Activated naive CD8-positive, alpha-beta T cell treated with anti-CD3 and anti-CD28 coated beads, Interleukin-2, amount 10 ng/mL, durations not matched to agents 7 days and 5 days (primary cell): Measurements from ENCODE around the gene YEATS4. TPM values are rescaled to one million over a fixed set of nuclear protein-coding genes. Genes with fewer than 3 reads are reported as not detected.
"Not testable (repeated sequence)": the region's sequence is repeated elsewhere in the genome, so short reads cannot be mapped to it uniquely, and the experiment has no call there.

Experiments
- ATAC-seq: fragments of 150-1000 bp; cut with Tn5 transposase; one replicate; pipeline ENCODE4 v1.10.0; 2021; ENCODE audit warnings: low read depth, moderate library complexity
- POLR2A ChIA-PET: fragments of 350-600 bp; sonication (Branson Sonifier 250); formaldehyde crosslinking; loops from one replicate; lab custom pipeline; 2021; ENCODE audit warnings: antibody characterized with exemption; lab: Charles Lee
- DNase-seq: peaks from one replicate; pipeline ENCODE4 v3.0.0; 2021
- H3K27ac Mint-ChIP-seq: one replicate; pipeline ENCODE4 v1.8.0; 2022; ENCODE audit warnings: mild to moderate bottlenecking, mixed read lengths
- H3K27me3 Mint-ChIP-seq: one replicate; pipeline ENCODE4 v1.8.0; 2022; ENCODE audit warnings: mild to moderate bottlenecking, moderate library complexity, mixed read lengths
- H3K36me3 Mint-ChIP-seq: one replicate; pipeline ENCODE4 v1.8.0; 2021; ENCODE audit warnings: mild to moderate bottlenecking, mixed read lengths
- H3K4me1 Mint-ChIP-seq: one replicate; pipeline ENCODE4 v1.8.0; 2021; ENCODE audit warnings: mixed read lengths
- H3K4me3 Mint-ChIP-seq: one replicate; pipeline ENCODE4 v1.8.0; 2022; ENCODE audit warnings: mild to moderate bottlenecking, moderate library complexity, mixed read lengths
- H3K9me3 Mint-ChIP-seq: one replicate; pipeline ENCODE4 v1.8.0; 2021; ENCODE audit warnings: mixed read lengths
- total RNA-seq, 2 experiments: library from RNA; stranded (reverse); gene quantifications; one replicate each; pipeline ENCODE4 v1.2.3, GENCODE V29; 2021

The YEATS4 gene
- 10 to 100 TPM; 32.8 to 42.6 TPM for total RNA-seq

DNA sequence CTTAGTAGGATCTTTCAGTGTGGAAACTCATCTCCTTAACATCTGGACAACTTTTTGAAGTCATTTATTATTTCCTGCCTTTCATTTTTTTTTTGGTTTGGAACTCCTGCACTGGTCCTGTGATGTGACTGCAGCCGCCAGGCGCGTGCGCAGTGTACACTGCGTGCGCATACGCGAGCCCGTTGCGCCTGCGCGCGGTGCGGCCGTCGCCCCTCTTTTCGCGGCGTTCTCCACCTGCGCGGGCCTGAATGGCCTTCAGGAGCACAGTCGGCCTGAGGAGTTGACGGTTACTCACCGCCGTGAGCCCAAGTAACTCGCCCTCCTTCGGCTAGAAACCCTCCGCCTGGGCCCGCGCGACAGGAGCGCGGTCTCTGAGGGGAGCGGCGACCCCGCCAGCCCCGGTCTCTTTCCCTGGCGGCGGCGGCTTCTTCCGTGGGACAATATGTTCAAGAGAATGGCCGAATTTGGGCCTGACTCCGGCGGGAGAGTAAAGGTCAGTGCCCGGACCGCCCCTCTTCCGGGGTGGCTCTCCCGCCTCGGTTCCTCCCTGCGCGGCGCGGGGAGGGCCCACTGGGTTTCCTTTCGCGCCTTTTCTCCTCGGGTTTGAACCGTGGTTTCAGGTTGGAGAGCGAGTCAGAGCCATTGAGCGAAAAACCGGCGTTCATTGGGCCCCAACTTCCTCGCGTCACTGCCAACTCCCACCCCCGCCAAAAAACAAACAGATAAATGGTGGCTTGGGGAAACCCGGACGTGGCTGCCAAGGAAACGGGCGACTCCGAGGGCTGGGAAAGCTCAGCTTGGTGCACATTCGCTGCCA lies at the start of gene YEATS4:
YEATS4 (plus strand) TSS at position 213 of the 817 bp plus-strand sequence; CDS start at position 443, 230 bp downstream.
- Mint-ChIP-seq H3K36me3 (peaks cover 15% of the 10 kb centered on the region), H3K9me3 (no peaks in the 10 kb centered on the region), H3K27ac (peak within 1 kb of the TSS; percentile 94), H3K4me3 (peak within 1 kb of the TSS; percentile 85), H3K27me3 (no peaks in the 10 kb centered on the region), H3K4me1 (peaks cover 20% of the 10 kb centered on the region)
- peak; percentile 89 for DNase-seq
- peak; percentile 88 for ATAC-seq
- POLR2A ChIA-PET: interaction anchor here (0.8 to 1.5 kb wide), 7 partner anchors 10 to 379 kb away, joined by 3 to 15 read pairs (median 5); partner anchors contain the start of genes CCT2, FRS2 and RAB3IP

DNA sequence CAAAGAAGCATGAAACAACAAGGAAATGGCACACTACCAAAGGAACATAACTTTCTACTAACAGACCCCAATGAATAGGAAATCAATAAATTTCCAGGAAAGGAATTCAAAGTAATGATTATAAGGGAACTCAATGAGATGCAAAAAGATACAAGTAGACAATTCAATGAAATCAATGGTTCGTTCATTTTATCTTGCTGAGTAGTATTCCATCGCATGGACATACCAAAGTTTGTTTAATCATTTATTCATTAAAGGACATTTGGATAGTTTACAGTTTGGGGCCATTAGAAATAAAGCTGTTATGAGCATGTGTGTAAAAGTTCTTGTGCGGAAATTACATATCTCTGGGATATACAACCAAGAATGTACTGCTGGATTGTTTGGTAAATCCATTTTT lies 46.3 kb upstream of the YEATS4 start:
- POLR2A ChIA-PET: no interaction called here
- peaks cover 7% of the 10 kb centered on the region for H3K9me3 Mint-ChIP-seq
- ATAC-seq (no peak), DNase-seq (no peak)
- H3K27me3 Mint-ChIP-seq: peaks cover 2% of the 10 kb centered on the region
- no peak overlapping the region for H3K4me3 Mint-ChIP-seq
- H3K36me3 Mint-ChIP-seq: no peaks in the 10 kb centered on the region
- H3K27ac Mint-ChIP-seq: no peak overlapping the region
- H3K4me1 Mint-ChIP-seq: no peaks in the 10 kb centered on the region

DNA sequence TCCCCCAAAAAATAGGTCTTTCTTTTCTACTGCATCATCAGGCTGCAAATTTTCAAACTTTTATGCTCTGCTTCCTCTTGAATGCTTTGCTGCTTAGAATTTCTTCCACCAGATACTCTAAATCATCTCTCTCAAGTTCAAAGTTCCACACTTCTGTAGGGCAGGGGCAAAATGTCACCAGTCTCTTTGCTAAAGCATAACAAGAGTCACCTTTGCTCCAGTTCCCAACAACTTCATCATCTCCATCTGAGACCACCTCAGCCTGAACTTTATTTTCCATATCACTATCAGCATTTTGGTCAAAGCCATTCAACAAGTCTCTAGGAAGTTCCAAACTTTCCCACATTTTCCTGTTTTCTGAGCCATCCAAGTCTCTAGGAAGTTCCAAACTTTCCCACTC lies 42.8 kb upstream of the YEATS4 start:
- H3K4me3 Mint-ChIP-seq, POLR2A ChIA-PET: not testable (repeated sequence)

DNA sequence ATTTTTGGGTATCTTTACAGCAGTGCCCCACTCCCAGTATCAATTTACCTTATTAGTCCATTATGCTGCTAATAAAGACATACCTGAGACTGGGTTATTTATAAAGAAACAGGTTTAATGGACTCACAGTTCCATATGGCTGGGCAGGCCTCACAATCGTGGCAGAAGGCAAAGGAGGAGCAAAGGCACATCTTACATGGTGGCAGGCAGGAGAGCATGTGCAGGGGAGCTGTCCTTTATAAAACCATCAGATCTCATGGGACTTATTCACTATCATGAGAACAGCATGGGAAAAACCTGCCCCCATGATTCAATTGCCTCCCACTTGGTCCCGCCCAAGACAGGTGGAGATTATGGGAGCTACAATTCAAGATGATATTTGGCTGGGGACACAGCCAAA lies 42.3 kb upstream of the YEATS4 start:
- H3K27ac Mint-ChIP-seq, H3K36me3 Mint-ChIP-seq, DNase-seq, ATAC-seq, H3K4me1 Mint-ChIP-seq, POLR2A ChIA-PET, H3K4me3 Mint-ChIP-seq: not testable (repeated sequence)
- H3K9me3 Mint-ChIP-seq: peaks cover 16% of the 10 kb centered on the region
- peaks cover 16% of the 10 kb centered on the region for H3K27me3 Mint-ChIP-seq

More for the DNA sequence above, 42.8 kb upstream of the YEATS4 start:
- Mint-ChIP-seq H3K9me3 (peaks cover 16% of the 10 kb centered on the region), H3K27me3 (peaks cover 16% of the 10 kb centered on the region)
- not testable (repeated sequence) for H3K36me3 Mint-ChIP-seq, DNase-seq, H3K4me1 Mint-ChIP-seq, H3K27ac Mint-ChIP-seq, ATAC-seq

DNA sequence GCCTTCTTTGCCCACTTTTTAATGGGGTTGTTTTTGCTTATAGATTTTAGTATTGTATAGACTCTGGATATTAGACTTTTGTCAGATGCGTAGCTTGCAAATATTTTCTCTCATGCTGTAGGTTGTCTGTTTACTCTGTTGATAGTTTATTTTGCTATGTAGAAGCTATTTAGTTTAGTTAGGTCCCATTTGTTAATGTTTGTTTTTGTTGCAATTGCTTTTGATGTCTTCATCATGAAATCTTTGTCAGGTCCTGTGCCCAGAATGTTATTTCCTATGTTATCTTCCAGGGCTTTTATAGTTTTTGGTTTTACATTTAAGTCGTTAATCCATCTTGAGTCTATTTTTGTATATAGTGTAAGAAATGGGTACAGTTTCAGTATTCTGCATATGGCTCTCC lies 41.3 kb upstream of the YEATS4 start:
- Mint-ChIP-seq H3K27ac (no peak overlapping the region), H3K27me3 (peaks cover 16% of the 10 kb centered on the region), H3K36me3 (peaks cover 6% of the 10 kb centered on the region), H3K9me3 (peaks cover 17% of the 10 kb centered on the region), H3K4me3 (no peak overlapping the region), H3K4me1 (no peaks in the 10 kb centered on the region)
- ATAC-seq: no peak
- no peak for DNase-seq
- POLR2A ChIA-PET: no interaction called here

DNA sequence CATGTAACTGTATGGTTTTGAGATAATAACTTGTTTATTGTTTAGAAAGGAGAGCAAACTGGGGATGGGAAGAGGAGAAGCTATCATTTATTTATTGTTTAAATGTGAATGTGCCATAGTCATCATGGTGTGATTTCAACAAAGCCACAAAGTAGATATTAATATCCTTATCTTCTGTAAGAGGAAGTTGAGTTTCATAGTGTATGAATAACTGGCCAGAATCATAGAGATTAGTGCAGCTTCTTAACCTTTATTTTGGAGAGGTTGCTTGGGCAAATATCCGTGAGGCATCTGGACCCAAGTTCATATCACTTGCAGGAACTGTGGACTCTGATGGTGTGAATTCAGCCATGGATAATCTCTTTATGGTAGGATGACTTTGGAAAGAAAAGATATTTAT lies 38.2 kb upstream of the YEATS4 start:
- Mint-ChIP-seq H3K4me1 (peaks cover 4% of the 10 kb centered on the region), H3K36me3 (peaks cover 8% of the 10 kb centered on the region), H3K4me3 (no peak overlapping the region), H3K27ac (no peak overlapping the region), H3K9me3 (peaks cover 17% of the 10 kb centered on the region), H3K27me3 (peaks cover 14% of the 10 kb centered on the region)
- ATAC-seq (no peak), DNase-seq (no peak)
- POLR2A ChIA-PET: interaction anchor here (0.9 kb wide), 1 partner anchor 9 kb away, joined by 3 read pairs; no protein-coding TSS in a partner anchor

DNA sequence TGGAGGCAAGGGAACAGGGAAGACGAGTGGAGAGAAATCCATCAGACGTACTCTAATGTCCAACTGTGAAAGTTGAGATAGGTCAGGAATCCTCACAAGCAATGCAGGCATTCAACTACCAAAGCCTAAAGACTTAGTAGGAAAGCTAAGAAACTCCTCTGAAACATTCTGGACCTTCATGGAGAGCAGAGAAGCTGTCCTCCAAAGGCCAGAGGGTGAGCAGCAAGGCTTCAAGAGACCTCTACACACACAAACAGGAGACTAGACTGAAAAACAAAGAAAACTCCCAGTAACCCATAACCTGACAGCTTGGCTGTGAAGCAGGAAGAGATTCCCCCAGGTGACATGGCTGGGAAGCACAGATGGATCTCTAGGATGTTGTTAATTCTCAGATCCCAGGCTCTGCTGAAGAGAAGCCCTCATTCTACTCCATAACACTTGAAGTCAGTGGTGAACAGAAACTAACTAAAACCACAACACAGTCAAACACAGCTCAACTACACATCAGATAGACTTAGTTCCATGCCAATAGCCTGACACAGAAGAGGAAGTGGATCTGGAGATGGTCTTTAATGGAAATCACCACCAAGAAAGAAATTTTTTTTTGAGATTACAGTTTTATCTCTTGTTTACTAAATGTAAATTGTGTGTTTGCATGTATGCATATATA lies 34.6 kb upstream of the YEATS4 start:
- ATAC-seq: peak; percentile 42
- H3K4me1 Mint-ChIP-seq: peaks cover 12% of the 10 kb centered on the region
- peaks cover 7% of the 10 kb centered on the region for H3K9me3 Mint-ChIP-seq
- H3K27me3 Mint-ChIP-seq: peaks cover 12% of the 10 kb centered on the region
- H3K4me3 Mint-ChIP-seq: peak overlapping the region; percentile 24
- no peak for DNase-seq
- POLR2A ChIA-PET: no interaction called here
- H3K36me3 Mint-ChIP-seq: peaks cover 13% of the 10 kb centered on the region
- no peak overlapping the region for H3K27ac Mint-ChIP-seq

DNA sequence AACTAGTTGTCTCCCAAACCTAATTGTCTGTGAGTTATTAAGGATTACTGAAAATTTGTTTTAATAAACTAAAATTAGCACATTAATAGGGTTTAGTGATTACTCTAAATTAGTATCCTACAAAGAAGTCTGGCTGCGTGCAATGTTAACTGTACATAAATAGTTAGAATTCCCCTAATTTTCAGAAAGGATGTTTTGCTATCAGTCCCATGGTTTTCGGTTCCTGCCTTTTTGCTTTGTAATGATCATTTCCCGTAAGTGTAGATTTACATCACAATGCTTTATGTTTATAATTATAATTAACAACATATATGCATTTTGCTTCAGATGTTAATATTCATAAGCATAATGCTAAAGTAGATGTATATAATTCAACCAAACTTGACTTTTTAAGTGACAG lies 31.1 kb upstream of the YEATS4 start:
- POLR2A ChIA-PET: no interaction called here
- Mint-ChIP-seq H3K27me3 (peaks cover 1% of the 10 kb centered on the region), H3K36me3 (peaks cover 7% of the 10 kb centered on the region), H3K9me3 (no peaks in the 10 kb centered on the region), H3K27ac (no peak overlapping the region), H3K4me3 (no peak overlapping the region), H3K4me1 (peaks cover 29% of the 10 kb centered on the region)
- ATAC-seq (no peak), DNase-seq (no peak)

DNA sequence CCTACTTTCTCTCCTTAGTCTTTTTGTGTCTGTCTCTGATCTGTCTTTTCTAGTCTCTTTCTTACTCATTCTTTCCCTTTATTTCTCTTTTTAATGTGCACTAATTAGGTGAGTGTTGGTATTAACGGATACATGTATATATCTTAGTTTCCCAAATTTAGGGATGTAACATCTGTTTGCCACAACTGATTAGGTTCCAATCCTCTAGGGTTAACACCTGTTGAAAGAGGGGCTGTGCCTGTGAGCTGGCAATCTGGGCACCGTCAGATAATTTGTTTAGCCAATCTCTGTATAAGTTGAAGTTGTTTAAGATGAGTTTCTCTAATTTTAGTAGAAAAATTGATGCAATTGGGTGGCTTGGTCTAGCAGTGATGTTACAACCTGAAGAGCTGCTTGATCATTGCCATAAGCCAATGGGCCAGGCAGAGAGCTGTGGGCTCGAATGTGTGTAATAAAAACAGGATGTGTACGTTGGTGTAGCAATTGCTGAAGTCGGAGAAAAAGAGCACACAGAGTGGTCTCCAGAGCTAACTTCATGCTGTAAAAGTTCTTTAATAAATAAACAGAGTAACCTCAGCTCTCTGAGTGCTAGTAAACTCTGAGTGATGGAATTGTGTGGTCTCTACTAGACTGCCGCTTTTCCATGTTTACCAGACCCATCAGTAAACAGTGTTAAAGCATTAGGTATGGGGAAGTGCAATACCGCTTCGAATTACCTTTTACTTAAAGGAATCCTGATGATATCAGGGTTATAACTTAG lies 29.7 kb upstream of the YEATS4 start:
- ATAC-seq: peak; percentile 35
- POLR2A ChIA-PET: interaction anchor here (0.8 to 2.3 kb wide), 8 partner anchors 9 to 256 kb away, joined by 3 to 15 read pairs (median 6); partner anchors contain the start of genes CCT2 and FRS2
- peaks cover 1% of the 10 kb centered on the region for H3K27me3 Mint-ChIP-seq
- no peak for DNase-seq
- peaks cover 7% of the 10 kb centered on the region for H3K36me3 Mint-ChIP-seq
- peaks cover 36% of the 10 kb centered on the region for H3K4me1 Mint-ChIP-seq
- H3K4me3 Mint-ChIP-seq: peak overlapping the region; percentile 87
- H3K9me3 Mint-ChIP-seq: no peaks in the 10 kb centered on the region
- peak overlapping the region; percentile 96 for H3K27ac Mint-ChIP-seq

DNA sequence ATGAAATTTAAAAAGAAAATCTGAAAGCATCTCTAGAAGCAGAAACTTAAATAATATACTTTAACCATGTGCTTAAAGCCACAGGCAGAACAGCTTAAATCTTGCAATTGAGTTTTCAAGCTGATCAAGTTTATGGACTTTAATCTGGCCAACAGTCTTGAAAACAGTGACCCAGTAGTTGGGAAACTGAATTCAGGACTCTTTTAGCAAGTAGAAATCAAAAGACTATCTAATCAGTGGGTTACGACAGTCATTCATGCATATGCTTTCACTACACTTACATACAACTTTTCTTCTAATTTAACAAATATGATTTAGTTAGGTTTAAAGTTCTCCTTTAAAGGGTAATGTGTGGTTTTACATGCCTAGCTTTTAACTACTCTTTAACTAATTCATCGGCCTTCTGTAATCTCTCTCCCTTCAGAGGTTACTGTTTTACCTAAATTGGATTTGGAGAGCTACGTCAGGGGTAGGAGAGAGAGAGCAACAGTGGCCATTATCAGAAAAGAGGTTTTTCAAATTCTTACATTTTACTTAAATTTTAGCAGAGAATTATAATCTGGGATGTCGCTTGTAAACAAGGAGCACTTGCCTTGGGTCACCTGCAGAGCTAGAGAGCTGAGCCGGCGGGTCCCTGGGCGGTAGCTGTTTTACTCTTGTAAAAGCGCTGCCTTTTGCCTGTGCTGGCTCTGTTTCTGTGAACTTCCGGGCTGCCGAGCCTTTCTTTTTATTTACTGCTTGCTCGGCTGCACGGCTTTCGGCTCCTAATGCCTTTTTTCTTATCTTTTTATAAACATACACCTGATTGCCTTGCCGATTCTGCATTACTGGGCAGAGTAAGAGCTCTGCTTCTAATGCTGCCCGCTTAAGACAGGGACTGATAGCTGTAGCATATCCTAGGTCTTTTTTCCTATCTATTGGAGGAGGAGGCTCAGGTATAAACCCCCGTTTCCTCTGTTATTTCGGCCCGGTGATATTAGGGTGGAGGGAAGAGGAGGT lies 28.8 kb upstream of the YEATS4 start:
- Mint-ChIP-seq H3K27me3 (peaks cover 1% of the 10 kb centered on the region), H3K9me3 (no peaks in the 10 kb centered on the region), H3K27ac (peak overlapping the region; percentile 96), H3K4me1 (peaks cover 34% of the 10 kb centered on the region), H3K36me3 (peaks cover 5% of the 10 kb centered on the region), H3K4me3 (peak overlapping the region; percentile 87)
- DNase-seq: peak; percentile 70
- ATAC-seq: peak; percentile 79
- POLR2A ChIA-PET: interaction anchor here (0.6 to 2.3 kb wide), 17 partner anchors 9 to 255 kb away, joined by 3 to 15 read pairs (median 3); partner anchors contain the start of genes CCT2, CPSF6 and FRS2

DNA sequence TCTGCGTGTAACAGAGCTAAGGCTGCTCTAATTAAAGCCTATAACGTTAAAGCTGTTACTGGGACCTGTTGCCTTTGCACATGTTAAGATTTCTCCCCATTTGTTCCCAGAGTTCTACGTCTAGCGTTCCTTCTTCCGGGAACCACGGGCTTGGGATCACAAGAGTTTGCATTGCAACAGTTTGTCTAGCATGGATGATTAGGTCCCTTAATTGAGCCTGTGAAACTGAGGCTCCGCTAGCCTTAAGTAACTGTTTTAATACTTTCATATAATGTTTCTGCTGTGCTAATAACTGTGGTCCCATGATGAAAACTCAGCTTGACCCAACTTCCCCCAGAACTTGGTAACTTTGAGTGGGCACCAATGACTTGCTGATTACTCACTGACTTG lies 28.0 kb upstream of the YEATS4 start:
- Mint-ChIP-seq H3K4me1 (peaks cover 34% of the 10 kb centered on the region), H3K36me3 (peaks cover 5% of the 10 kb centered on the region), H3K27me3 (peaks cover 1% of the 10 kb centered on the region), H3K9me3 (no peaks in the 10 kb centered on the region), H3K4me3 (peak overlapping the region; percentile 87), H3K27ac (peak overlapping the region; percentile 96)
- DNase-seq: no peak
- POLR2A ChIA-PET: interaction anchor here (0.9 to 2.3 kb wide), 9 partner anchors 11 to 174 kb away, joined by 3 to 15 read pairs (median 3); partner anchors contain the start of genes CPSF6 and FRS2
- no peak for ATAC-seq
